ENCODE measurements around the gene PRELID3B. TPM values are rescaled to one million over a fixed set of nuclear protein-coding genes. Genes with fewer than 3 reads are reported as not detected.

The PRELID3B gene
- total RNA-seq, 1 experiment from 2014 or later: 52.6 TPM

- Histone ChIP-seq H3K9me3 (ENCODE audit: control insufficient read depth, low read depth, low read length) (no peaks in the 10 kb centered on the region), H4K91ac (ENCODE audit: insufficient read length, low read depth, low read length) (no peak overlapping the region), H2BK20ac (ENCODE audit: low read depth, low read length, poor library complexity, severe bottlenecking) (no peak overlapping the region), H4K20me1 (ENCODE audit: control insufficient read depth, insufficient read depth, insufficient read length) (no peaks in the 10 kb centered on the region), H3K27ac (ENCODE audit: insufficient read length, low read depth, low read length) (no peak overlapping the region), H3K27me3 (ENCODE audit: insufficient read depth, low read length) (no peaks in the 10 kb centered on the region), H3K23ac (ENCODE audit: insufficient read length, low read depth, low read length) (no peak overlapping the region), H3K79me2 (ENCODE audit: insufficient read depth, low read length) (no peaks in the 10 kb centered on the region), H2BK120ac (ENCODE audit: low read depth, low read length, poor library complexity, severe bottlenecking) (no peak overlapping the region), H3K18ac (ENCODE audit: insufficient read length, low read depth, low read length) (no peak overlapping the region), H3K14ac (ENCODE audit: insufficient read depth, low read length) (no peak overlapping the region), H3K56ac (ENCODE audit: insufficient read length, low read depth, low read length) (no peak overlapping the region), H2BK5ac (ENCODE audit: insufficient read length, low read length) (no peak overlapping the region), H4K8ac (replicated peaks; ENCODE audit: insufficient read length, low read depth, low read length) (no peak overlapping the region), H2AFZ (ENCODE audit: low read length) (no peak overlapping the region), H2BK12ac (ENCODE audit: insufficient read length, low read depth, low read length) (no peak overlapping the region), H3K4me2 (ENCODE audit: insufficient read depth, insufficient read length, low read length) (no peak overlapping the region), H3K79me1 (ENCODE audit: insufficient read depth, low read depth, low read length, poor library complexity, severe bottlenecking) (no peaks in the 10 kb centered on the region), H3K9ac (ENCODE audit: extremely low read depth, insufficient read length, low read length) (no peak overlapping the region), H3K4me1 (ENCODE audit: insufficient read depth, low read length) (no peaks in the 10 kb centered on the region), H4K5ac (ENCODE audit: insufficient read length, low read depth, low read length) (no peak overlapping the region), H3K4ac (ENCODE audit: low read depth, low read length) (no peak overlapping the region), H3K23me2 (ENCODE audit: insufficient read length, low read depth, low read length, poor library complexity, severe bottlenecking) (no peaks in the 10 kb centered on the region), H3T11ph (ENCODE audit: low read length) (no peak overlapping the region), H2BK15ac (ENCODE audit: low read depth, low read length) (no peak overlapping the region), H2AK5ac (ENCODE audit: insufficient read length, low read length) (no peak overlapping the region)
- Mint-ChIP-seq H3K4me1 (no peaks in the 10 kb centered on the region), H3K27ac (no peak overlapping the region), H3K27me3 (ENCODE audit: low read depth) (no peaks in the 10 kb centered on the region), H3K9me3 (no peaks in the 10 kb centered on the region), H3K36me3 (ENCODE audit: insufficient read depth in 1 of 3, low read depth in 3 of 3) (peaks cover 49 to 96% (median 90%) of the 10 kb centered on the region in 3 experiments), H3K4me3 (no peak overlapping the region)
- TF ChIP-seq CTCF (conservative IDR thresholded peaks at IDR 0.05): no peak
- WGBS (ENCODE audit: extremely low coverage, insufficient read length, low lambda C conversion rate): no CpG with 5 or more reads among the region's 14 CpGs
- DNase-seq: no peak
Measured at GRCh38 chr20:58990651-58991445, 51.7 kb downstream of the PRELID3B start.
